Measurements from ENCODE around the gene THRB.

THRB gene

DNA sequence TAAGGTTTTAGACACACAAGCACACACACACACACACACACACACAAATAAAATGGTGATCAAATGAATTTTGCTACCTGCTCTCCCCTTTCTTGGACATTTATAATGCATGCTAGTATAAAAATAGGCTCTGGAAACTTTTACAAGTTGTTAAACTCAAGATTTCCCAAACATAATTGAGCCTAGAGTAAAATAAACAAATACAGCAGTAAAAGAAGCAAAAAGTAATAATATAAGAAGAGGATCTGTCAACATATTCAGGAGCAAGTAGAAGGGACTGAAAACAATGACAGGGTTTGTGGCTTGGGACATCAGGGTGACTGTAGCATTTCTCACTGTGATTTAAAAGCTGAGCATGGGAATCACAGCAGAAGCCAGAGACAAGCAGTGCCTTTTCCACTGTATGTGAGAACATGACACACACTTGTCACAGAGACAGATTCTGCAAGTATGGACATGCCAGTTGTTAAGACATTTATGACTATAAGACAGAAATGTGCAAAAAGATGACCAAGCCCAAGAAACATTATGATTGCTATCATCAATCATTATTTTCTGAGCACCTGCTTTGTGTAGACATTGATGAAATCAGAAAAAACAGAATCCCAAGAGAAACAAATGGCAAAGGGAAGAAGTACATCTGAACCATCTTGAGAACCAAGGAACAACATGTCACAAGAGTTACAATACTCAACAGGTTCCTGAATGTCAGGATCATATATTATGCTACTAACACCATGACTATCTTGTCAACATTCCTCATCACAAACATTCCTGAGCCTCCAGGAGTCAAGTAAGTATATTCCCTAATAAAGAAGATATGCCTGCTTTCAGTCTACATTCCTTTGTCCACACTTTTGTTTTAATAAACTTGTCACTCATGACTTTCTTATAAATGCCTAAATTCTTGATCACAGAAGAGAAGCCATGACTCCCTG lies 7.1 kb downstream of the THRB start (continued):
- TF ChIP-seq, protein P1, sequence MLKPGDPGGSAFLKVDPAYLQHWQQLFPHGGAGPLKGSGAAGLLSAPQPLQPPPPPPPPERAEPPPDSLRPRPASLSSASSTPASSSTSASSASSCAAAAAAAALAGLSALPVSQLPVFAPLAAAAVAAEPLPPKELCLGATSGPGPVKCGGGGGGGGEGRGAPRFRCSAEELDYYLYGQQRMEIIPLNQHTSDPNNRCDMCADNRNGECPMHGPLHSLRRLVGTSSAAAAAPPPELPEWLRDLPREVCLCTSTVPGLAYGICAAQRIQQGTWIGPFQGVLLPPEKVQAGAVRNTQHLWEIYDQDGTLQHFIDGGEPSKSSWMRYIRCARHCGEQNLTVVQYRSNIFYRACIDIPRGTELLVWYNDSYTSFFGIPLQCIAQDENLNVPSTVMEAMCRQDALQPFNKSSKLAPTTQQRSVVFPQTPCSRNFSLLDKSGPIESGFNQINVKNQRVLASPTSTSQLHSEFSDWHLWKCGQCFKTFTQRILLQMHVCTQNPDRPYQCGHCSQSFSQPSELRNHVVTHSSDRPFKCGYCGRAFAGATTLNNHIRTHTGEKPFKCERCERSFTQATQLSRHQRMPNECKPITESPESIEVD (tag by site-specific recombination; IDR thresholded peaks at IDR 0.05), result peak; percentile 91
- TF ChIP-seq PRDM1 (tag by site-specific recombination; IDR thresholded peaks at IDR 0.05) (no peak), ZNF354C (tag by site-specific recombination; IDR thresholded peaks at IDR 0.05; ENCODE audit: borderline replicate concordance, low read depth) (no peak), ZNF555 (tag by site-specific recombination; conservative IDR thresholded peaks at IDR 0.05) (no peak), ZNF169 (tag by site-specific recombination; IDR thresholded peaks at IDR 0.05) (no peak), ZFP69B (tag by site-specific recombination; IDR thresholded peaks at IDR 0.05) (no peak), SCRT2 (tag by site-specific recombination; IDR thresholded peaks at IDR 0.05) (peak; percentile 87), ZEB2 (tag by site-specific recombination; IDR thresholded peaks at IDR 0.05) (peak; percentile 68; the same call in 1 of the 2 replicates), ZNF791 (tag by site-specific recombination; IDR thresholded peaks at IDR 0.05) (no peak), ZNF624 (tag by site-specific recombination; IDR thresholded peaks at IDR 0.05) (no peak), ZBTB44 (tag by site-specific recombination; IDR thresholded peaks at IDR 0.05) (peak; percentile 25; the same call in 1 of the 2 replicates), SCRT1 (tag by site-specific recombination; IDR thresholded peaks at IDR 0.05; ENCODE audit: borderline replicate concordance) (0 out of 2 replicates have a peak, but pooled peaks have one; percentile 20), ZNF580 (tag by site-specific recombination; IDR thresholded peaks at IDR 0.05) (no peak), ZNF140 (tag by site-specific recombination; IDR thresholded peaks at IDR 0.05) (no peak), ZNF10 (tag by site-specific recombination; IDR thresholded peaks at IDR 0.05) (no peak), ZNF112 (tag by site-specific recombination; IDR thresholded peaks at IDR 0.05) (no peak), ZNF626 (tag by site-specific recombination; IDR thresholded peaks at IDR 0.05) (no peak), OSR2 (tag by site-specific recombination; IDR thresholded peaks at IDR 0.05) (peak; percentile 82), KLF1 (tag by site-specific recombination; IDR thresholded peaks at IDR 0.05) (no peak), ZNF529 (tag by site-specific recombination; IDR thresholded peaks at IDR 0.05; ENCODE audit: insufficient replicate concordance) (no peak), ZNF366 (tag by site-specific recombination; conservative IDR thresholded peaks at IDR 0.05) (peak; percentile 71), ZNF423 (tag by site-specific recombination; IDR thresholded peaks at IDR 0.05) (no peak), GFI1B (tag by site-specific recombination; IDR thresholded peaks at IDR 0.05) (peak; percentile 92), ZSCAN16 (tag by site-specific recombination; IDR thresholded peaks at IDR 0.05) (peak; percentile 99), ZNF184 (tag by site-specific recombination; IDR thresholded peaks at IDR 0.05) (no peak)
- TF ChIP-seq, protein P2, sequence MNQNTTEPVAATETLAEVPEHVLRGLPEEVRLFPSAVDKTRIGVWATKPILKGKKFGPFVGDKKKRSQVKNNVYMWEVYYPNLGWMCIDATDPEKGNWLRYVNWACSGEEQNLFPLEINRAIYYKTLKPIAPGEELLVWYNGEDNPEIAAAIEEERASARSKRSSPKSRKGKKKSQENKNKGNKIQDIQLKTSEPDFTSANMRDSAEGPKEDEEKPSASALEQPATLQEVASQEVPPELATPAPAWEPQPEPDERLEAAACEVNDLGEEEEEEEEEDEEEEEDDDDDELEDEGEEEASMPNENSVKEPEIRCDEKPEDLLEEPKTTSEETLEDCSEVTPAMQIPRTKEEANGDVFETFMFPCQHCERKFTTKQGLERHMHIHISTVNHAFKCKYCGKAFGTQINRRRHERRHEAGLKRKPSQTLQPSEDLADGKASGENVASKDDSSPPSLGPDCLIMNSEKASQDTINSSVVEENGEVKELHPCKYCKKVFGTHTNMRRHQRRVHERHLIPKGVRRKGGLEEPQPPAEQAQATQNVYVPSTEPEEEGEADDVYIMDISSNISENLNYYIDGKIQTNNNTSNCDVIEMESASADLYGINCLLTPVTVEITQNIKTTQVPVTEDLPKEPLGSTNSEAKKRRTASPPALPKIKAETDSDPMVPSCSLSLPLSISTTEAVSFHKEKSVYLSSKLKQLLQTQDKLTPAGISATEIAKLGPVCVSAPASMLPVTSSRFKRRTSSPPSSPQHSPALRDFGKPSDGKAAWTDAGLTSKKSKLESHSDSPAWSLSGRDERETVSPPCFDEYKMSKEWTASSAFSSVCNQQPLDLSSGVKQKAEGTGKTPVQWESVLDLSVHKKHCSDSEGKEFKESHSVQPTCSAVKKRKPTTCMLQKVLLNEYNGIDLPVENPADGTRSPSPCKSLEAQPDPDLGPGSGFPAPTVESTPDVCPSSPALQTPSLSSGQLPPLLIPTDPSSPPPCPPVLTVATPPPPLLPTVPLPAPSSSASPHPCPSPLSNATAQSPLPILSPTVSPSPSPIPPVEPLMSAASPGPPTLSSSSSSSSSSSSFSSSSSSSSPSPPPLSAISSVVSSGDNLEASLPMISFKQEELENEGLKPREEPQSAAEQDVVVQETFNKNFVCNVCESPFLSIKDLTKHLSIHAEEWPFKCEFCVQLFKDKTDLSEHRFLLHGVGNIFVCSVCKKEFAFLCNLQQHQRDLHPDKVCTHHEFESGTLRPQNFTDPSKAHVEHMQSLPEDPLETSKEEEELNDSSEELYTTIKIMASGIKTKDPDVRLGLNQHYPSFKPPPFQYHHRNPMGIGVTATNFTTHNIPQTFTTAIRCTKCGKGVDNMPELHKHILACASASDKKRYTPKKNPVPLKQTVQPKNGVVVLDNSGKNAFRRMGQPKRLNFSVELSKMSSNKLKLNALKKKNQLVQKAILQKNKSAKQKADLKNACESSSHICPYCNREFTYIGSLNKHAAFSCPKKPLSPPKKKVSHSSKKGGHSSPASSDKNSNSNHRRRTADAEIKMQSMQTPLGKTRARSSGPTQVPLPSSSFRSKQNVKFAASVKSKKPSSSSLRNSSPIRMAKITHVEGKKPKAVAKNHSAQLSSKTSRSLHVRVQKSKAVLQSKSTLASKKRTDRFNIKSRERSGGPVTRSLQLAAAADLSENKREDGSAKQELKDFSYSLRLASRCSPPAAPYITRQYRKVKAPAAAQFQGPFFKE (tag by site-specific recombination; IDR thresholded peaks at IDR 0.05; ENCODE audit: borderline replicate concordance), result no peak
- TF ChIP-seq, protein P3, sequence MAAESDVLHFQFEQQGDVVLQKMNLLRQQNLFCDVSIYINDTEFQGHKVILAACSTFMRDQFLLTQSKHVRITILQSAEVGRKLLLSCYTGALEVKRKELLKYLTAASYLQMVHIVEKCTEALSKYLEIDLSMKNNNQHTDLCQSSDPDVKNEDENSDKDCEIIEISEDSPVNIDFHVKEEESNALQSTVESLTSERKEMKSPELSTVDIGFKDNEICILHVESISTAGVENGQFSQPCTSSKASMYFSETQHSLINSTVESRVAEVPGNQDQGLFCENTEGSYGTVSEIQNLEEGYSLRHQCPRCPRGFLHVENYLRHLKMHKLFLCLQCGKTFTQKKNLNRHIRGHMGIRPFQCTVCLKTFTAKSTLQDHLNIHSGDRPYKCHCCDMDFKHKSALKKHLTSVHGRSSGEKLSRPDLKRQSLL (tag by site-specific recombination; IDR thresholded peaks at IDR 0.05), result peak; percentile 72
- TF ChIP-seq, protein P4, sequence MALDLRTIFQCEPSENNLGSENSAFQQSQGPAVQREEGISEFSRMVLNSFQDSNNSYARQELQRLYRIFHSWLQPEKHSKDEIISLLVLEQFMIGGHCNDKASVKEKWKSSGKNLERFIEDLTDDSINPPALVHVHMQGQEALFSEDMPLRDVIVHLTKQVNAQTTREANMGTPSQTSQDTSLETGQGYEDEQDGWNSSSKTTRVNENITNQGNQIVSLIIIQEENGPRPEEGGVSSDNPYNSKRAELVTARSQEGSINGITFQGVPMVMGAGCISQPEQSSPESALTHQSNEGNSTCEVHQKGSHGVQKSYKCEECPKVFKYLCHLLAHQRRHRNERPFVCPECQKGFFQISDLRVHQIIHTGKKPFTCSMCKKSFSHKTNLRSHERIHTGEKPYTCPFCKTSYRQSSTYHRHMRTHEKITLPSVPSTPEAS (tag by site-specific recombination; IDR thresholded peaks at IDR 0.05), result 0 out of 2 replicates have a peak, but pooled peaks have one; percentile 23
